CD4-positive, CD25-positive, alpha-beta regulatory T cell (primary cell): Measurements from ENCODE around the gene KRT14. TPM values are rescaled to one million over a fixed set of nuclear protein-coding genes. Genes with fewer than 3 reads are reported as not detected.
"Not testable (repeated sequence)": the region's sequence is repeated elsewhere in the genome, so short reads cannot be mapped to it uniquely, and the experiment has no call there.

ENCODE experiments used
- ATAC-seq, 2 donors: fragments of 150-1000 bp; cut with Tn5 transposase; one replicate each; pipeline ENCODE4 v1.10.0; 2021; ENCODE audit warnings: low read depth in 2 of 2, moderate number of reproducible peaks in 2 of 2, moderate library complexity in 1 of 2
- DNase-seq, 3 donors: peaks; one replicate each; pipeline versions ENCODE4 v3.0.0 to v3.0.0-alpha.2; 2012 to 2022; ENCODE audit warnings: mixed read lengths in 1 of 3
- H3K27ac ChIP-seq: one replicate; pipeline ENCODE4 v1.7.0; 2013; ENCODE audit warnings: mild to moderate bottlenecking, low read length; ENCODE audit not compliant: insufficient read depth, poor library complexity, severe bottlenecking
- H3K27me3 ChIP-seq: one replicate; pipeline ENCODE4 v1.7.0; 2013; ENCODE audit warnings: low read length; ENCODE audit not compliant: control insufficient read depth, insufficient read depth
- H3K36me3 ChIP-seq: one replicate; pipeline ENCODE4 v1.7.0; 2013; ENCODE audit warnings: mild to moderate bottlenecking, low read length, moderate library complexity; ENCODE audit not compliant: control insufficient read depth, insufficient read depth
- H3K4me1 ChIP-seq: 2 replicates; pipeline ENCODE4 v1.7.0; 2013; ENCODE audit warnings: mild to moderate bottlenecking, low read length; ENCODE audit not compliant: insufficient read depth, control insufficient read depth, poor library complexity, severe bottlenecking
- H3K4me3 ChIP-seq: one replicate; pipeline ENCODE4 v1.7.0; 2013; ENCODE audit warnings: low read depth, mild to moderate bottlenecking, low read length, moderate library complexity
- H3K9me3 ChIP-seq, 2 experiments: 1 replicate in 1 of 2; 2 replicates in 1 of 2; pipeline ENCODE4 v1.7.0; 2013; ENCODE audit warnings: low read length in 2 of 2, mild to moderate bottlenecking in 1 of 2, moderate library complexity in 1 of 2; ENCODE audit not compliant: control insufficient read depth in 2 of 2
- H3K27ac Mint-ChIP-seq, 3 donors: one replicate each; pipeline ENCODE4 v1.8.0; 2020 to 2022; ENCODE audit warnings: mild to moderate bottlenecking in 3 of 3, mixed read lengths in 3 of 3, moderate library complexity in 2 of 3
- H3K27me3 Mint-ChIP-seq: one replicate; pipeline ENCODE4 v1.8.0; 2022; ENCODE audit warnings: mild to moderate bottlenecking, mixed read lengths
- H3K36me3 Mint-ChIP-seq: one replicate; pipeline ENCODE4 v1.8.0; 2020; ENCODE audit warnings: mixed read lengths
- H3K4me1 Mint-ChIP-seq, 4 donors: one replicate each; pipeline ENCODE4 v1.8.0; 2020 to 2022; ENCODE audit warnings: mixed read lengths in 4 of 4, mild to moderate bottlenecking in 1 of 4
- H3K4me3 Mint-ChIP-seq, 4 donors: one replicate each; pipeline ENCODE4 v1.8.0; 2020 to 2022; ENCODE audit warnings: mild to moderate bottlenecking in 4 of 4, mixed read lengths in 4 of 4, moderate library complexity in 3 of 4
- H3K9me3 Mint-ChIP-seq, 7 donors: one replicate each; pipeline ENCODE4 v1.8.0; 2020 to 2022; ENCODE audit warnings: mixed read lengths in 7 of 7, mild to moderate bottlenecking in 3 of 7, moderate library complexity in 2 of 7
- polyA plus RNA-seq, 4 donors: library from polyadenylated mRNA; unstranded; fragments of 300-500 nt; fragmentation: Illumina TruSeq; gene quantifications; one replicate each; pipeline ENCODE4 v1.2.3, GENCODE V29; 2021
- total RNA-seq: library from RNA; stranded (reverse); gene quantifications from one replicate; pipeline ENCODE4 v1.2.3, GENCODE V29; 2022

Gene KRT14
- total and polyA plus RNA-seq, 5 donors from 2014 or later: not detected

DNA sequence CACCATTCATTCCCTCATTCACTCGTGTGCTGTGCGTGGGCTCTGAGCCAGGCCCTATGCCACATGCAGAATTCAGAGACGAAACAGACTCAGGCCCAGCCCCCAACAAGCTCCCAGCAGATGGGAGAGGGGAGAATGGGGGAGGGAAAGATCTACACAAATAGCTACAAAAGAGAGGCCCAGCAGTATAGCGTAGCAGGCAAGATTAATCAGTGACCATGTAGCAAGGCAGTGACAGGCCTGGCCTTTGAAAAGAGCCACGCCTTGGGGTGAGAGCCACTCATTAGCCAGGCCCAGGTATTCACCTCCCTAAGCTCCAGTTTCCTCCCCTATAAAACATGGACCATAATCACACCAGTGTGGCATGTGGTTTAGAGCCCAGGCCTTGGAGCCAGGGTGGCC is 42.2 kb downstream of the KRT14 start:
- DNase-seq (no peak), ATAC-seq (no peak)
- Histone ChIP-seq H3K27me3 (no peaks in the 10 kb centered on the region), H3K36me3 (no peaks in the 10 kb centered on the region), H3K4me3 (no peak overlapping the region), H3K9me3 (no peaks in the 10 kb centered on the region), H3K27ac (no peak overlapping the region), H3K4me1 (peaks cover 12% of the 10 kb centered on the region)
- Mint-ChIP-seq H3K9me3 (peaks cover 0 to 3% (median 0%) of the 10 kb centered on the region in 7 donors), H3K36me3 (peaks cover 3% of the 10 kb centered on the region), H3K27ac (peak overlapping the region in 1 of 3 donors; percentile 63), H3K27me3 (peaks cover 11% of the 10 kb centered on the region), H3K4me3 (no peak overlapping the region), H3K4me1 (peaks cover 3 to 7% (median 6%) of the 10 kb centered on the region in 4 donors)

DNA sequence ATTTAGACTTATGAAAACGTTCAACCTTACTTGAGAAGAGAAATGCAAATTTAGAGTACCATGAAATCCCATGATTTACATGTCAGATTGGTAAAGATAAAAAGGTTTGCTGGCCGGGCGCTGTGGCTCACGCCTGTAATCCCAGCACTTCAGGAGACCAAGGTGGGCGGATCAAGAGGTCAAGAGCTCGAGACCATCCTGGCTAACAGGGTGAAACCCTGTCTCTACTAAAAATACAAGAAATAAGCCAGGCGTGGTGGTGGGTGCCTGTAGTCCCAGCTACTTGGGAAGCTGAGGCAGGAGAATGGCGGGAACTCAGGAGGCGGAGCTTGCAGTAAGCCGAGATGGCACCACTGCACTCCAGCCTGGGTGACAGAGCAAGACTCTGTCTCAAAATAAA is 43.9 kb downstream of the KRT14 start:
- H3K4me1 Mint-ChIP-seq, ATAC-seq, H3K4me3 Mint-ChIP-seq, H3K4me3 ChIP-seq, H3K4me1 ChIP-seq, DNase-seq, H3K27ac Mint-ChIP-seq, H3K36me3 Mint-ChIP-seq, H3K27me3 ChIP-seq, H3K36me3 ChIP-seq, H3K27ac ChIP-seq, H3K9me3 ChIP-seq, H3K9me3 Mint-ChIP-seq: not testable (repeated sequence)
- H3K27me3 Mint-ChIP-seq: peaks cover 11% of the 10 kb centered on the region

DNA sequence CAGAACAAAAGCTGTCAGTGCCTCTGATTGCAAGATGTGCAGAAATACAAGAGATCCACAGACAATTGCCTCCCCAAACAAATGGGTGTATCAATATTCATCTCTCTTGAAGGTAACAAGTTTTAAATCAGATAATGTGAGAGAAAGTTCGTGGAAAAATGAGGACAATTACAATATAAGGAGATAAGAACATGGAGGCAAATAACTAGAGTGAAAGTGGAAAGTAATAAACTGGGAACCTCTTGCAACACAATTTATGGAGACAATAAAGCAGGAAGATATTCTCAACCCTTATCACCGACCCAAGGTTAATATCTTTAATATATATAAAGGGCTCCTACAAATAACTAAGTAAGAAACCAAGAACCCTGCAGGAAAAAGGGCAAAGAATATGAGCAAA is 44.3 kb downstream of the KRT14 start:
- H3K27me3 Mint-ChIP-seq: peaks cover 15% of the 10 kb centered on the region
- H3K9me3 Mint-ChIP-seq: peaks cover 0 to 3% (median 0%) of the 10 kb centered on the region in 7 donors
- no peaks in the 10 kb centered on the region for H3K4me1 Mint-ChIP-seq
- no peak overlapping the region for H3K27ac ChIP-seq
- peaks cover 3% of the 10 kb centered on the region for H3K36me3 Mint-ChIP-seq
- H3K4me1 ChIP-seq: no peaks in the 10 kb centered on the region
- DNase-seq (no peak), ATAC-seq (no peak)
- H3K27me3 ChIP-seq: no peaks in the 10 kb centered on the region
- no peaks in the 10 kb centered on the region for H3K36me3 ChIP-seq
- no peaks in the 10 kb centered on the region for H3K9me3 ChIP-seq
- H3K4me3 ChIP-seq: no peak overlapping the region
- H3K4me3 Mint-ChIP-seq: no peak overlapping the region
- no peak overlapping the region for H3K27ac Mint-ChIP-seq

DNA sequence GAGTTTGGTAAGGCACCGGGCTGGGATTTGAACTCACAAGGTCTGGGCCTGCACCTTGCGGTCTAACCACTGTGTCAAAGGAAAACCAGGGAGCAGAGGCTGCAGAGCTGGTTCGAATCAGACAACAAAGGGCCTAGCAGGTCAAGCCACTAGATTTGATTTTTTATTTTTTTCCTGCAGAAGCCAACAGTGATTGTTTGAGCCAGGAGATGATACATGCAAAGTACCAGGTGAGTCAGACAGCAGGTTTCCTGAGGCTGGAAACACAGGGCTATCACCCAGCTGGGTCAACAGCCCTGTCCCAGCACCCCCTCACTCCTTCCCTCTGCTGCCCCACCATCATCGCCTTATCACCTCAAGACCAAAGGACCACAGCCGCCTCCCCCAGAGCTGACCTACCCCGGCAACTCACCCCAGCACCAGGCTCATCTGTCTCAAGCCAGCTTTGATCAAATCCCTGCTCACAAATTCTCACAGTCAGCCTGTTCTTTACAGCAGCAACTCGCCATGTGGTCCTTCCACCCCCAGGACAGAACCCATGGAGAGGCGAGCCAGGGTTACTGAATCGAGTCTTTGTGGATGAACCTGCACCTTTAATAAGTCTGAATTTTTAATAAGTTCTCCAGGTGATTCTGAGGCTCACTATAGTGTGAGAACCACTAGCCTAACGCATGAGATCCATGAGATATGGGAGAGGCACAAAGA is 45.6 kb downstream of the KRT14 start:
- H3K36me3 ChIP-seq: no peaks in the 10 kb centered on the region
- Mint-ChIP-seq H3K4me3 (no peak overlapping the region), H3K27ac (peak overlapping the region in 1 of 3 donors; percentile 51), H3K27me3 (peaks cover 19% of the 10 kb centered on the region), H3K36me3 (no peaks in the 10 kb centered on the region), H3K9me3 (peaks cover 0 to 1% (median 0%) of the 10 kb centered on the region in 7 donors), H3K4me1 (no peaks in the 10 kb centered on the region)
- ATAC-seq: no peak
- no peaks in the 10 kb centered on the region for H3K4me1 ChIP-seq
- no peak overlapping the region for H3K4me3 ChIP-seq
- no peaks in the 10 kb centered on the region for H3K27me3 ChIP-seq
- no peak overlapping the region for H3K27ac ChIP-seq
- H3K9me3 ChIP-seq: no peaks in the 10 kb centered on the region
- DNase-seq: no peak

DNA sequence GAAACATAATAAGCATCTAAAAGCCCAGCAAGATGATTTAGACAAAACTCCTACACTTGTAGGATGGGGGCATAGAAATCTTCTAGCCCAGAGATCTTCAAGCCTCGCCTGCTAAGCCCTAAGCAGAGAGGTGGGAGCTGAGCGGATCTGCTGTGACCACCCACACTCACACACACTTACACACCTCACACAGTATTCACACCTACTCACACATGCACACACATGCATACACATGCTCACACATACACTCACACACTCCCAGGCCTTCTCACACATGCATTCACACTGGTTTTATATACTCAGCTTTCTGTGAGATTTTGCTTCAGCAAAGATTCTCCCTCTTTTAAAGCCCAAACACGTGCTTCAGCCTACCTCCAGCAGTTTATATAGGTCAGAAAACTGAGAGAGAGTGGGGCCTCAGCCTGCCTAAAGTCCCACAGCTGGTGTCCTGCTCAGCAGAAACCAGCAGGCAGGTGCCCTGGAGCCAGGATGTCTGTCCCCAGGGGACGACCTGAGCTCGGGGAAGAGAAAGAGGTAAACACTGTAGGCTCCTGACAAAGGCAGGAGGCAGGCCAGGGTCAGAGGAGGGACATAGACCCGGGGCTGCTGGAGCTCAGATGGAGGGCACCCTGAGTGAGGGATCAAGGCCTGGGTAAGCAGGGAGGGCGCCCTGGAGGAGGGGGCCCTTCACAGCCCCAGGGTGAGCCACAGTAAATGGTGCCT is 46.6 kb downstream of the KRT14 start:
- Histone ChIP-seq H3K4me1 (no peaks in the 10 kb centered on the region), H3K27me3 (peaks cover 3% of the 10 kb centered on the region), H3K9me3 (no peaks in the 10 kb centered on the region), H3K4me3 (no peak overlapping the region), H3K27ac (no peak overlapping the region), H3K36me3 (no peaks in the 10 kb centered on the region)
- peaks cover 19% of the 10 kb centered on the region for H3K27me3 Mint-ChIP-seq
- no peak overlapping the region for H3K4me3 Mint-ChIP-seq
- H3K36me3 Mint-ChIP-seq: no peaks in the 10 kb centered on the region
- ATAC-seq: no peak
- H3K27ac Mint-ChIP-seq: no peak overlapping the region
- no peaks in the 10 kb centered on the region for H3K4me1 Mint-ChIP-seq
- DNase-seq: no peak
- peaks cover 0 to 1% (median 0%) of the 10 kb centered on the region in 7 donors for H3K9me3 Mint-ChIP-seq

DNA sequence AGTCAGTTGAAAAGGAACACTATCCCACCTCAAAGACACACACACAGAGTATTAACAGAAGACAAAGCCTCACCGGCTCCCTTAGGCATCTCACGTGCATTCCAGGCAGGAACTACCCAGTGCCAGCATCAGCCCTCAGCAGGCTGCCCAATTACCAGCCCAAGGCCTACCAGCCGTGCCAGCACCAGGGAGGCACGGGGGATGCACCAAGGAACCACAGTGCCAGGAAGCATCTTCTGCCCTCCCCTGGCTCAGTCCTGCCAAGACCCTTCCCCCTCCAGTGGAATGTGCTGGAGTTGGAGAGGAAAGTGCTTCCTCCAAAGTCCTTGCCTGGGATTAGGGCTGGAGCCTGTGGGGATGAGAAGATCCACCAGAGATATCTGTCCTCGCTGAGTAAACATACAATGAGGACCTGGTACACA is 47.6 kb downstream of the KRT14 start:
- H3K9me3 ChIP-seq: no peaks in the 10 kb centered on the region
- Mint-ChIP-seq H3K4me1 (no peaks in the 10 kb centered on the region), H3K36me3 (no peaks in the 10 kb centered on the region), H3K27ac (no peak overlapping the region), H3K4me3 (no peak overlapping the region), H3K9me3 (no peaks in the 10 kb centered on the region), H3K27me3 (peaks cover 19% of the 10 kb centered on the region)
- DNase-seq (no peak), ATAC-seq (no peak)
- H3K4me1 ChIP-seq: no peaks in the 10 kb centered on the region
- H3K27ac ChIP-seq: no peak overlapping the region
- H3K4me3 ChIP-seq: no peak overlapping the region
- H3K27me3 ChIP-seq: peaks cover 3% of the 10 kb centered on the region
- H3K36me3 ChIP-seq: no peaks in the 10 kb centered on the region

DNA sequence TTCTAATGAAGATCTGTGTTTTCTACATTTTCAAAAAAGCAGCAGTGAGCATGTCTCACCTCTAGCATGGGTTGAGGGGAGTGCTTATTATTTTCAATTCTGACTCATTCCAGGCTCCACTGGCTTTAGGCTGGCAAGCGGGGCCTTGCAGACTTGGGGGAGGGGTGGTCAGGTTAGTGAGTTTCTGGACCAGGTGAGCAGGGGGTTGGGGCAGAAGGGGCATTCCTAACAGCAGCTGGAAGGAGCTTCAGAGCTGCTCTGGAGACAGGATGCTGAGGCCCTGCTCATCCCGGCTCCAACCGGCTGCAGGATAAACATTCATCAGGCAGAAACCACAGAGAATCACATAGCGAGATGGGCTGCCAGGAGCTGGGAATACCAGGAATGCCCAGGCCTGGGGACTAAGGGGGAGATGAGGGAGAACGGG is 48.1 kb downstream of the KRT14 start:
- H3K4me1 Mint-ChIP-seq: no peaks in the 10 kb centered on the region
- no peak for DNase-seq
- H3K9me3 Mint-ChIP-seq: no peaks in the 10 kb centered on the region
- H3K4me3 Mint-ChIP-seq: peak overlapping the region in 1 of 4 donors; percentile 31
- Histone ChIP-seq H3K4me3 (no peak overlapping the region), H3K9me3 (no peaks in the 10 kb centered on the region), H3K27me3 (peaks cover 3% of the 10 kb centered on the region), H3K36me3 (no peaks in the 10 kb centered on the region), H3K27ac (no peak overlapping the region), H3K4me1 (no peaks in the 10 kb centered on the region)
- no peak overlapping the region for H3K27ac Mint-ChIP-seq
- peaks cover 19% of the 10 kb centered on the region for H3K27me3 Mint-ChIP-seq
- ATAC-seq: no peak
- H3K36me3 Mint-ChIP-seq: no peaks in the 10 kb centered on the region

DNA sequence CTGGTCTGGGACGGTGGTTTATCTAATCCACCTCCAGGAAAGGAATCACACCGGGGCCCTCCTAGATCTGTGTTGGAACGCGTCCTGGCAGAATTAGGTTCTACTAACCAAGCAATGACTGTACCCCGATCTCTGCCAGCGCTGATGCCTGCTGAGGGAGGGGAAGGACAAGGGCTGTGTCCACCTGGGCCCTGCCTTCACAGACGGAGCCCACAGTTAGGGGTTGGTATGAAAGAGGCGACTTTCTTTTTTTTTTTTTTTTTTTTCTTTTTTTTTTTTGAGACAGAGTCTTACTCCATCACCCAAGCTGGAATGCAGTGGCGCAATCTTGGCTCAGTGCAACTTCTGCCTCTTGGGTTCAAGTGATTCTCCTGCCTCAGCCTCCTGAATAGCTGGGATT is 48.7 kb downstream of the KRT14 start:
- Histone ChIP-seq H3K4me1 (no peaks in the 10 kb centered on the region), H3K9me3 (no peaks in the 10 kb centered on the region), H3K27me3 (peaks cover 3% of the 10 kb centered on the region), H3K36me3 (no peaks in the 10 kb centered on the region), H3K27ac (no peak overlapping the region), H3K4me3 (no peak overlapping the region)
- H3K4me3 Mint-ChIP-seq: no peak overlapping the region
- DNase-seq: no peak
- H3K4me1 Mint-ChIP-seq: no peaks in the 10 kb centered on the region
- ATAC-seq: no peak
- H3K9me3 Mint-ChIP-seq: no peaks in the 10 kb centered on the region
- no peaks in the 10 kb centered on the region for H3K36me3 Mint-ChIP-seq
- H3K27ac Mint-ChIP-seq: no peak overlapping the region
- H3K27me3 Mint-ChIP-seq: peaks cover 19% of the 10 kb centered on the region
